ENCODE data around the gene TMEM131.

DNA sequence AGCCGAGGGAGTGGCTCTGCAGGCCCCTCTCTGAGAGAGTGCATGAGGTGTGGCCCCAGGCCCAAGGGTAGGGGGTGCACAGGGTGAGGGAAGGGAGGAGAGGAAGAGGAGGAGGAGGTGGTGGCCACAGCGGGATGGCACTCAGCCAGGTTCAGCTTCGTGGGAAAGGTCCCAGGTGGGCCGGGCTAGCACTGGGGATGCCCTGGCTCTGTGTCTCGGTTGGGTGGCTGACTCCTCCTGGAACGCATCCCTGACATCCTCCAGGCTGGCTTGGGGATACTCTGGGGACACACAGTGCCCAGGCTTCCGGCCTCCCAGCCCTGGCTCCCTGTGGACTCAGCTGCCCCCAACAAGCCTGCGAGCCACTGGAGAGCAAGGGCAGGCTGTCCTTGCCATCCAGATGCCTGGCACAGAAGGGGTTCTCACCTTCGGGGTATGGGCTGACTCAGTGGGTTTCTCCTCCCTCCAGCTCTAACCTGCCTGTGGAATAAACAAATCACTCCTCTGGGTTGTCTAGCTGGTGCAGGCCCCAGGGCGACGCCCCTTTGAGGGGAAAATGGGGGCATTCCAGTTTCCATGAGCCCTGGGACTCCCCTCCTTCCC is 283.0 kb downstream of the TMEM131 start:
- no peak for TF ChIP-seq POLR2A (IDR thresholded peaks at IDR 0.05; ENCODE audit: low read depth, low read length)
- no peak for TF ChIP-seq SRF (IDR thresholded peaks at IDR 0.05; ENCODE audit: low read depth in 2 of 2, low read length in 2 of 2)
- TF ChIP-seq, protein P1, sequence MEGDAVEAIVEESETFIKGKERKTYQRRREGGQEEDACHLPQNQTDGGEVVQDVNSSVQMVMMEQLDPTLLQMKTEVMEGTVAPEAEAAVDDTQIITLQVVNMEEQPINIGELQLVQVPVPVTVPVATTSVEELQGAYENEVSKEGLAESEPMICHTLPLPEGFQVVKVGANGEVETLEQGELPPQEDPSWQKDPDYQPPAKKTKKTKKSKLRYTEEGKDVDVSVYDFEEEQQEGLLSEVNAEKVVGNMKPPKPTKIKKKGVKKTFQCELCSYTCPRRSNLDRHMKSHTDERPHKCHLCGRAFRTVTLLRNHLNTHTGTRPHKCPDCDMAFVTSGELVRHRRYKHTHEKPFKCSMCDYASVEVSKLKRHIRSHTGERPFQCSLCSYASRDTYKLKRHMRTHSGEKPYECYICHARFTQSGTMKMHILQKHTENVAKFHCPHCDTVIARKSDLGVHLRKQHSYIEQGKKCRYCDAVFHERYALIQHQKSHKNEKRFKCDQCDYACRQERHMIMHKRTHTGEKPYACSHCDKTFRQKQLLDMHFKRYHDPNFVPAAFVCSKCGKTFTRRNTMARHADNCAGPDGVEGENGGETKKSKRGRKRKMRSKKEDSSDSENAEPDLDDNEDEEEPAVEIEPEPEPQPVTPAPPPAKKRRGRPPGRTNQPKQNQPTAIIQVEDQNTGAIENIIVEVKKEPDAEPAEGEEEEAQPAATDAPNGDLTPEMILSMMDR (IDR thresholded peaks at IDR 0.05 in 2 of 3, conservative IDR thresholded peaks at IDR 0.05 in 1 of 3; ENCODE audit: control insufficient read depth in 2 of 3, extremely low read depth in 1 of 3, insufficient read depth in 1 of 3, low read depth in 3 of 3, low read length in 3 of 3), result no peak
- TF ChIP-seq MEF2A (IDR thresholded peaks at IDR 0.05; ENCODE audit: insufficient read depth, low read depth, low read length), result no peak
- TF ChIP-seq CHD4 (IDR thresholded peaks at IDR 0.05), result no peak
- no peak for TF ChIP-seq BACH1 (IDR thresholded peaks at IDR 0.05; ENCODE audit: borderline replicate concordance)
- no peak for TF ChIP-seq RFX5 (IDR thresholded peaks at IDR 0.05; ENCODE audit: low read depth, low read length)
- TF ChIP-seq, protein P2, sequence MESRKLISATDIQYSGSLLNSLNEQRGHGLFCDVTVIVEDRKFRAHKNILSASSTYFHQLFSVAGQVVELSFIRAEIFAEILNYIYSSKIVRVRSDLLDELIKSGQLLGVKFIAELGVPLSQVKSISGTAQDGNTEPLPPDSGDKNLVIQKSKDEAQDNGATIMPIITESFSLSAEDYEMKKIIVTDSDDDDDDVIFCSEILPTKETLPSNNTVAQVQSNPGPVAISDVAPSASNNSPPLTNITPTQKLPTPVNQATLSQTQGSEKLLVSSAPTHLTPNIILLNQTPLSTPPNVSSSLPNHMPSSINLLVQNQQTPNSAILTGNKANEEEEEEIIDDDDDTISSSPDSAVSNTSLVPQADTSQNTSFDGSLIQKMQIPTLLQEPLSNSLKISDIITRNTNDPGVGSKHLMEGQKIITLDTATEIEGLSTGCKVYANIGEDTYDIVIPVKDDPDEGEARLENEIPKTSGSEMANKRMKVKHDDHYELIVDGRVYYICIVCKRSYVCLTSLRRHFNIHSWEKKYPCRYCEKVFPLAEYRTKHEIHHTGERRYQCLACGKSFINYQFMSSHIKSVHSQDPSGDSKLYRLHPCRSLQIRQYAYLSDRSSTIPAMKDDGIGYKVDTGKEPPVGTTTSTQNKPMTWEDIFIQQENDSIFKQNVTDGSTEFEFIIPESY (IDR thresholded peaks at IDR 0.05), result no peak
- no peak for TF ChIP-seq SMC3 (IDR thresholded peaks at IDR 0.05; ENCODE audit: borderline replicate concordance, low read length)
- TF ChIP-seq CHD2 (IDR thresholded peaks at IDR 0.05; ENCODE audit: borderline replicate concordance, low read depth, low read length), result no peak
- no peak for TF ChIP-seq CREB1 (IDR thresholded peaks at IDR 0.05; ENCODE audit: low read depth)
- TF ChIP-seq, protein P3, sequence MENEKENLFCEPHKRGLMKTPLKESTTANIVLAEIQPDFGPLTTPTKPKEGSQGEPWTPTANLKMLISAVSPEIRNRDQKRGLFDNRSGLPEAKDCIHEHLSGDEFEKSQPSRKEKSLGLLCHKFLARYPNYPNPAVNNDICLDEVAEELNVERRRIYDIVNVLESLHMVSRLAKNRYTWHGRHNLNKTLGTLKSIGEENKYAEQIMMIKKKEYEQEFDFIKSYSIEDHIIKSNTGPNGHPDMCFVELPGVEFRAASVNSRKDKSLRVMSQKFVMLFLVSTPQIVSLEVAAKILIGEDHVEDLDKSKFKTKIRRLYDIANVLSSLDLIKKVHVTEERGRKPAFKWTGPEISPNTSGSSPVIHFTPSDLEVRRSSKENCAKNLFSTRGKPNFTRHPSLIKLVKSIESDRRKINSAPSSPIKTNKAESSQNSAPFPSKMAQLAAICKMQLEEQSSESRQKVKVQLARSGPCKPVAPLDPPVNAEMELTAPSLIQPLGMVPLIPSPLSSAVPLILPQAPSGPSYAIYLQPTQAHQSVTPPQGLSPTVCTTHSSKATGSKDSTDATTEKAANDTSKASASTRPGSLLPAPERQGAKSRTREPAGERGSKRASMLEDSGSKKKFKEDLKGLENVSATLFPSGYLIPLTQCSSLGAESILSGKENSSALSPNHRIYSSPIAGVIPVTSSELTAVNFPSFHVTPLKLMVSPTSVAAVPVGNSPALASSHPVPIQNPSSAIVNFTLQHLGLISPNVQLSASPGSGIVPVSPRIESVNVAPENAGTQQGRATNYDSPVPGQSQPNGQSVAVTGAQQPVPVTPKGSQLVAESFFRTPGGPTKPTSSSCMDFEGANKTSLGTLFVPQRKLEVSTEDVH (IDR thresholded peaks at IDR 0.05; ENCODE audit: low read depth, partially characterized antibody), result no peak

All from GM12878 (cell line).